ENCODE data around the gene TMEM212.
A peak's percentile ranks its signal among the peaks of the same experiment; 100 is the strongest.

Gene TMEM212

DNA sequence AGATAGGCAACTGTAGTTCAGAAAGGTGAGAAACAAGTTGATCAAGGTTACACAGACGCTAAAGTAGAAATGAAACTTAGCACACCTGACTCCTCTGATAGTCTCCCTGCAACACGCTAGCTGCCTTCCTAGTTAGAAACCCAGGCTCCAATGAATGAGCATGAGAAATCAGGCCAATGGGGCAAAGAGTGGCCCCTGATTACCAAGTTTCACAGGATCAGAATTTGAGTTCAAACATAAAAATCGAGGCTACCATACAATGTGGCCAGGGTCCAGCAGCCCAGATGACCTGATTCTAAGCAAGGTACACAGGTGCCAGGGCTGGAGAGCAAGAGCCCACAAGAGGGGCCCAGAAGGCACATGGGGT lies 40.6 kb upstream of the TMEM212 start:
- DNase-seq (ENCODE audit: low read depth in 2 of 2) = no peak

DNA sequence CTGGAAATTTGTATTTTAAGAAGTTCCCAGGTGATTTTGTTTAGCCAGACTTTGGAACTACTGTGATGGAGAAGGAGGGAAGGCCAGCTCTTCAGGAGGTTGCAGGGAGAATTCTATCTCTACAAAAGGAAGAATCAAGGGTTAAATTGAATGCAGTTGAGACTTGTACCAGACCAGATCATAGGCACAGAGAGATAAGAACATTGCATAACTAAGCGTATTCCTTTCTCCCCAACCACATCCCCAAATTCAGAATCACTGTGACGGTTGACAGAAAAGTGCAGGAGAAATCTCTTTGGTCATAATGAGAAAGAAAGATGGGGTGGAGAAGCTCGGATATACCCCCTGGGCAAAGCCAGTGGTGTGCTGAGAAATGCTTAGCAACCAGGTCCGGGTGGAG lies 40.1 kb upstream of the TMEM212 start:
- DNase-seq (ENCODE audit: low read depth in 2 of 2) = no peak
- no peak overlapping the region for H3K4me3 ChIP-seq (replicated peaks in 1 of 2; ENCODE audit: low read depth in 2 of 2, low read length in 2 of 2)
- TF ChIP-seq, protein P1, sequence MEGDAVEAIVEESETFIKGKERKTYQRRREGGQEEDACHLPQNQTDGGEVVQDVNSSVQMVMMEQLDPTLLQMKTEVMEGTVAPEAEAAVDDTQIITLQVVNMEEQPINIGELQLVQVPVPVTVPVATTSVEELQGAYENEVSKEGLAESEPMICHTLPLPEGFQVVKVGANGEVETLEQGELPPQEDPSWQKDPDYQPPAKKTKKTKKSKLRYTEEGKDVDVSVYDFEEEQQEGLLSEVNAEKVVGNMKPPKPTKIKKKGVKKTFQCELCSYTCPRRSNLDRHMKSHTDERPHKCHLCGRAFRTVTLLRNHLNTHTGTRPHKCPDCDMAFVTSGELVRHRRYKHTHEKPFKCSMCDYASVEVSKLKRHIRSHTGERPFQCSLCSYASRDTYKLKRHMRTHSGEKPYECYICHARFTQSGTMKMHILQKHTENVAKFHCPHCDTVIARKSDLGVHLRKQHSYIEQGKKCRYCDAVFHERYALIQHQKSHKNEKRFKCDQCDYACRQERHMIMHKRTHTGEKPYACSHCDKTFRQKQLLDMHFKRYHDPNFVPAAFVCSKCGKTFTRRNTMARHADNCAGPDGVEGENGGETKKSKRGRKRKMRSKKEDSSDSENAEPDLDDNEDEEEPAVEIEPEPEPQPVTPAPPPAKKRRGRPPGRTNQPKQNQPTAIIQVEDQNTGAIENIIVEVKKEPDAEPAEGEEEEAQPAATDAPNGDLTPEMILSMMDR (IDR thresholded peaks at IDR 0.05; ENCODE audit: low read depth, low read length) = no peak

More for the DNA sequence above, 40.6 kb upstream of the TMEM212 start:
- H3K4me3 ChIP-seq (replicated peaks in 1 of 2; ENCODE audit: low read depth in 2 of 2, low read length in 2 of 2) = no peak overlapping the region
- TF ChIP-seq, protein P1 (IDR thresholded peaks at IDR 0.05; ENCODE audit: low read depth, low read length) = no peak

DNA sequence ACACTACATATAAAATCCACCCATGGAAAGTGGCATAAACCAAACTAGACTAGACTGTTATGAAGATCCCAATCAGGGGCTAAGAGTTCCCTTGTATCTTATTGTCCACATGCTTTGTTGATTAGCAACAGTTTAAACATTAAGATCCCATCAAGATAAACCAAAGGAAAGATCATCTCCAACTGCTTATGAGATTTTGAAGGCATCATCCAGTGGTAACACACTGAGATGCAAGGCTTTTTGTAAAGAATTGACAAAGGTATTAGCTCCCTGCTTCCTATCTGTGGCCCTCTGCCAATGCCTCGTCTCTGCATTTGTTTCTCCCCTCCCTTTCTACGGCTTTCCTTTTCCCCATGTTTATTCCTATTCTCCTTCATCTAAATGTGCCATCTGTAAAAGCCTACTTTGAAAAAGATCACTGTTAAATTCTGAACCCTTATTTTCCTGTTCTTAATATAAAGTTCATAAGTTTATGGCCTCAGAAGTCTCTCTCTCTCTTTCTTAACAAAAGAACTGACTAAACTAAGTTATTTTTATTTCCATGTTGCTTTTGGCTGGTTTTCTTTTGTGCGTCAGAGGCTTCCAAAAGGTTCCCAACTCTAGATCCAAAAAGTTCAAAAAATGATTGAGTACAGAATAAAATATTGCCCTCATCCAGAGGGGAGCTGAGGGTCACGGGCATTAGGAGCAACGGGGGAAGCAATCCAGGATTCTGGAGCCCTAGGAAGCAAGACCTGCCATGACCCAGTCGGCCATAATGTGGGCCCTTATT lies 38.3 kb upstream of the TMEM212 start:
- DNase-seq (ENCODE audit: low read depth in 2 of 2) = peak; percentile 83 to 89
- TF ChIP-seq, protein P1 (IDR thresholded peaks at IDR 0.05; ENCODE audit: low read depth, low read length) = no peak
- no peak overlapping the region for H3K4me3 ChIP-seq (replicated peaks in 1 of 2; ENCODE audit: low read depth in 2 of 2, low read length in 2 of 2)

DNA sequence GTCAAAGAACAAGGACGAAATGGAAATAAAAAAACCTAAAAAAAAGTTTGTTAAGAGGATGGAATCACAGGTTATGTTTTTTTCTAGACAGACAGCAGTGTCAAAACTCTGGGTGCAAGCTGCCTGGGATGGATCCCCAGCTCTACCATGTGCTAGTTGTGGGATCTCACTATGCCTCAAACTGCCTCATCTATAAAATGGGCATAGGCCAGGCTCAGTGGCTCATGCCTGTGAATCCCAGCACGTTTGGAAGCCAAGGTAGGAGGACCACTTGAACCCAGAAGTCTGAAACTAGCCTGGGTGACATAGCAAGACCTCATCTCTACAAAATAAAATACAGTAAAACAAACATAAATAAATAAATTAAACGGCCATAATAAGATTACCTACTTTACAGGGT lies 37.5 kb upstream of the TMEM212 start:
- no peak for DNase-seq (ENCODE audit: low read depth in 2 of 2)
- TF ChIP-seq, protein P1 (IDR thresholded peaks at IDR 0.05; ENCODE audit: low read depth, low read length) = no peak
- no peak overlapping the region for H3K4me3 ChIP-seq (replicated peaks in 1 of 2; ENCODE audit: low read depth in 2 of 2, low read length in 2 of 2)

DNA sequence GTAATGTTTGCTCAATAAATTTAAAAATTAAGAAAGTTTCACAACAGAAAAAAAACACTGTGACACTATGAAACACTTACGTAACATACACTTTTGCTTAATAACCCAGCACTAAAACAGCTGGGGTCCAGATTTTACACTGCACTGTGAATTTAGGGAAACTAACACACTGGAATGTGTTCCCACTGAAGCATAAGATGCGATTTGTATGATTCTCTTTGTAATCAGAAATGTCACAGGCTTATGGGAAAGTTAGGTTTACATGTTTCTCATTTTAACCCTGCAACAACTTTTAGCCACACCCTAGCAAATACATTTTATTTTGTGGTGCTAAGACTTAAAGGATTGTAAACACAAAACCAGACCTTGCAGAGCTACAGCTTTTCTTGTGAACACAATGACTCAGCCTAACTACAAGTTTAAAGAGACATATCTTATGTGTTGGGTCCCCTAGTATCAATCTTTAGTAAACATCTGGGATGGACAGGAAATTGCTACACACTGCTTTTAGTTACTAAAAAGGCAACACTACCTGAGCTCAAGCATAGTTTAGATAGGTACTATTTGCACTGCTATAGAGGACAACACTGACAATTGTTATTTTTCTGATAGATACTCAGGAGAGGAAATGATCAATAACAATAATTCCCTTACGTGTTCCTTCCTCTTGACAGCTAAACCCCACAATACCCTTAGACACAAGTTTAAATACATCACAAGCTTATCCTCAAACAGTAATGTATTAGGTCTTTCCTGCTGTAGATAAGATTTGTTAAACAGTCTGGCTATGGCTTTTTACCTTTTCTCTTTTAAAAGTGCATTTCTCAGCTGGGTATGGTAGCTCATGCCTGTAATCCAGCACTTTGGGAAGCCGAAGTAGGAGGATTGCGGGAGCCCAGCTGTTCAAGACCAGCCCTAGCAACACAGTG lies 36.7 kb upstream of the TMEM212 start:
- peak; percentile 78 to 90 for DNase-seq (ENCODE audit: low read depth in 2 of 2)
- TF ChIP-seq, protein P1 (IDR thresholded peaks at IDR 0.05; ENCODE audit: low read depth, low read length) = no peak
- no peak overlapping the region for H3K4me3 ChIP-seq (replicated peaks in 1 of 2; ENCODE audit: low read depth in 2 of 2, low read length in 2 of 2)

DNA sequence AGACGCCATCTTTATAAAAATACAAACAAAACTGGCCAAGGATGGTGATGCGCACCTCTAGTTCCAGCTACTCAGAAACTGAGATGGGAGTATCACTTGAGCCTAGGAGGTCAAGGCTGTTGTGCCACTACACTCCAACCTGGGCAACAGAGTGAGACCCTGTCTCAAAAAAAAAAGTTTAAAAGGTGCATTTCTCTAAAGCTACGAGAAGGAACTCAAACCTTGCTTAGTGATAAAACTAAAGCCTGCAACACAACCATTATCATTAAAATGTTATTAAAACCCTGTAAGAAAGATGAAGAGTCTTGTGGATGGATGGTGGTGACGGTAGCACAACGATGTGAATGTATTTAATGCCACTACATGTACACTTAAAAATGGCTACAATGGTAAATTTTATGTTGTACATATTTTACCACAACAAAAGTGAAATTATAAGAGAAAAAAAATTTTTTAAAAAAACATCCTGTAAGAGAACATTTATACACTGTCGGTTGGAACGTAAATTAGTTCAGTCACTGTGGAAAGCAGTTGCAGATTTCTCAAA lies 35.9 kb upstream of the TMEM212 start:
- DNase-seq (ENCODE audit: low read depth in 2 of 2) = no peak
- TF ChIP-seq, protein P1 (IDR thresholded peaks at IDR 0.05; ENCODE audit: low read depth, low read length) = no peak
- H3K4me3 ChIP-seq (replicated peaks in 1 of 2; ENCODE audit: low read depth in 2 of 2, low read length in 2 of 2) = no peak overlapping the region
